AG04450 (cell line): ENCODE measurements around the gene ESR2. TPM values are rescaled to one million over a fixed set of nuclear protein-coding genes. Genes with fewer than 3 reads are reported as not detected.

Source experiments
- CTCF ChIA-PET: fragments of 300-600, 350-600 bp; formaldehyde crosslinking; extraction: SDS; loops from one replicate; lab custom pipeline; 2022; ENCODE audit warnings: antibody characterized with exemption, inconsistent platforms; lab: Charles Lee
- POLR2A ChIA-PET: fragments of 350-600 bp; formaldehyde crosslinking; extraction: SDS; loops from one replicate; lab custom pipeline; 2021; ENCODE audit warnings: antibody characterized with exemption, inconsistent platforms; lab: Yijun Ruan, JAX
- DNase-seq: peaks from one replicate; pipeline ENCODE4 v3.0.0-alpha.2; 2011; ENCODE audit warnings: low read depth, low spot score
- H3K27ac ChIP-seq: one replicate; pipeline ENCODE4 v1.5.1; 2012; ENCODE audit warnings: low read depth, low read length, control low read depth
- H3K27me3 ChIP-seq: one replicate; pipeline ENCODE4 v1.6.0; 2012; ENCODE audit warnings: low read length; ENCODE audit not compliant: control insufficient read depth, insufficient read depth
- H3K4me3 ChIP-seq: 2 replicates; pipeline ENCODE4 v1.5.1; 2011; ENCODE audit warnings: mild to moderate bottlenecking, low read depth, low read length, control low read depth
- H3K9me3 ChIP-seq: 2 replicates; pipeline ENCODE4 v1.5.1; 2012; ENCODE audit warnings: low read length; ENCODE audit not compliant: control insufficient read depth, insufficient read depth
- CTCF ChIP-seq: IDR thresholded peaks from 2 replicates; pipeline ENCODE4 v1.5.1; 2011; ENCODE audit warnings: low read depth, low read length, control low read depth, inconsistent platforms
- polyA plus RNA-seq: library from polyadenylated mRNA; depleted of rRNA; stranded (reverse); fragments of >200 nt; gene quantifications from 2 replicates; pipeline ENCODE4 v1.2.3, GENCODE V29; 2011

The ESR2 gene
- polyA plus RNA-seq, 1 experiment, result 0.04 TPM

DNA sequence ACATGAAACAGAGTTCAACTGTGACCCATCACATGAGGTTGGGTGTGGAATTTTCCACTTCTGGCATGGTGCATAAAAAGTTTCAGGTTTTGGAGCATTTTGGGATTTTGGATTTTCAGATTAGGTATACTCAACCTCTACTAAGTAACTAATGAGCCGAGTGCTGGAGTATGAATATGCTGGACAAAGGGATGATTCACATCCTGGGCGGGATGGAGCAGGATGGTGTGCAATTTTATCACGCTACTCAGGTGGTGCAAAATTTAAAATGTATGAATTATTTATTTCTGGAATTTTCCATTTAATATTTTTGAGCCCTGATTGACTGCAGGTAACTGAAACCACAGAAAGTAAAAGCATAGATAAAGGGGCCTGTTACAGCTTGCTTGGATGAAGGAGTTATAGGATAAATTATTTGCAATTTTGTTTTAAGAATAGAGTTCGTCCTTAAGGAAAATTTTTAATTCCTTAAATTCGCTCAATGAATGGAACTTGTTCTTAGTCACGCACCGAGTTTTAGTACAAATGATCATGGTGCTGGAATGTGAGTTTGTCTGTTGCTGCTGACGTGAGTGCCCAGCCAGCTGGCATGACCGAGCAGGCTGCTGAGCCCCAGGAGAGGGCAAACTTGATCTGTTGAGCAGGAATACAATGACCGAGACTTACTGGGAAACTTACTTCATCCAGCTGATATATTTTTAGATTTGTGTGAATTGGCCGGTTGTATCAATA, 176.3 kb downstream of the ESR2 start:
- POLR2A ChIA-PET, result no interaction called here
- Histone ChIP-seq H3K9me3 (no peaks in the 10 kb centered on the region), H3K27me3 (no peaks in the 10 kb centered on the region), H3K4me3 (no peak overlapping the region), H3K27ac (no peak overlapping the region)
- CTCF ChIA-PET, result no interaction called here
- no peak for DNase-seq
- no peak for TF ChIP-seq CTCF

- no peak overlapping the region for H3K4me3 ChIP-seq
- H3K9me3 ChIP-seq, result no peaks in the 10 kb centered on the region
- H3K27ac ChIP-seq, result no peak overlapping the region
- H3K27me3 ChIP-seq, result no peaks in the 10 kb centered on the region
- ChIA-PET CTCF (no interaction called here), POLR2A (no interaction called here)
- TF ChIP-seq CTCF, result no peak
- no peak for DNase-seq
These were observed 178.8 kb downstream of the ESR2 start for GRCh38 chr14:64115401-64115800.

GRCh38 chr14:64114796-64115195, 179.4 kb downstream of the ESR2 start:
- Histone ChIP-seq H3K4me3 (no peak overlapping the region), H3K27ac (no peak overlapping the region), H3K27me3 (no peaks in the 10 kb centered on the region), H3K9me3 (no peaks in the 10 kb centered on the region)
- ChIA-PET CTCF (no interaction called here), POLR2A (no interaction called here)
- no peak for TF ChIP-seq CTCF
- DNase-seq, result no peak

DNA sequence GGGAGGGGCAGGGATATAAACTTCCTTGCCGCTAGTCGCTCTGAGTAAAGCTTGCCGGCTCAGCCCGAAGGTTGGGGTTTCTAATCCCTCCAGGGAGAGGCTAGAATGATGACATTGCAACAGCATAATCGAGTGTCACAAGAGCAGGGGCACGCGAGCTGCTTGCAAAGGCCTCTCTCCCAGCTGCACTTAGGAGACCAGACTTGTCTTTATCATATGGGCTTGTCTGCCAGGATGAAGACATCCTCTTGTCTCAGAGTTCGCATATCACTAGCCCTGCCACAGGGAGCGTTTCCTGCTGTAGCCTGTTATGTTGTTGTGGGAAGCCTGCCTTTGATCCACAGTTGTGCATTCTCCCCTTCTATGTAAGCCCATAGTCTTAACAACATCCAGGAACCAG, 180.0 kb downstream of the ESR2 start:
- ChIA-PET POLR2A (no interaction called here), CTCF (no interaction called here)
- DNase-seq, result no peak
- Histone ChIP-seq H3K9me3 (no peaks in the 10 kb centered on the region), H3K4me3 (no peak overlapping the region), H3K27me3 (no peaks in the 10 kb centered on the region), H3K27ac (no peak overlapping the region)
- TF ChIP-seq CTCF, result no peak

DNA sequence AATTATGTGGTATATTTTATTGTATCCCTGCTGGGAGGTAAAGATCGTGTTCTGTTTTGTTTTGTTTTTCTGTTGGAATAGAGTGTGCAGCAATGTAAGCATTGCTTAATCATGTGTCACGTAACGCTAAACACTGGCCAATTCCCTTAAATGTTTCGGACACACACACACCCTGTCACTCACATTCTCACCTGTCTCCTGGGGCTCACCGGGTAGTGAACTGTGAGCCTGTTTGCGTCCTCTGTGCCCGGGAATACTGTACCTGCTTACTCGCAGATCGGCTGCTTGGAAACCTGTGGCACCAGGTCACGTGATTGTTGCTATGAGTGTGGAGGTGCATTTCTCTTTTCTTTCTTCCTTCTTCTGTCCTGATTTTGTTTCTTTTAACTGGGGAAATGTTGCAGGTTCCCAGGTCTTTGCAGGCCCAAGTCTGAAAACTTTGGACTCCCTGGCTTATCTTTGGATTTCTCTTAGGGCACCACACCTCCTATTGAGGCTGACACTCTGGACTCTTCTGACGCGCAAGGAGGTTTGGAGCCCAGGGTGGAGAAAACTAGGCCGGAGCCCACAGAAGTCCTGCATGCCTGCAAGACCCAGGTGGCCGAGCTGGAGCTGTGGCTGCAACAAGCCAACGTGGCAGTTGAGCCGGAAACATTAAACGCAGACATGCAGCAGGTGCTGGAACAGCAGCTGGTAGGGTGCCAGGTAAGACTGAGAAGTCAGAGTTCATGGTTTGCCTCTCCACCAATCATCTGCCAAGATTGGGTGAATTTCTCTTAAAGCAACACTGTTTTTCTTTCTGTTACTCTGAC, 181.1 kb downstream of the ESR2 start:
- ChIA-PET POLR2A (no interaction called here), CTCF (interaction anchor here (0.6 kb wide), 1 partner anchor 13 kb away, joined by 4 read pairs; no protein-coding TSS in a partner anchor)
- no peak overlapping the region for H3K4me3 ChIP-seq
- no peak for DNase-seq
- no peak overlapping the region for H3K27ac ChIP-seq
- no peak for TF ChIP-seq CTCF
- H3K9me3 ChIP-seq, result no peaks in the 10 kb centered on the region
- no peaks in the 10 kb centered on the region for H3K27me3 ChIP-seq
